Fibroblast of pulmonary artery (primary cell): ENCODE data around the gene PTPRD.

Source experiments
- DNase-seq: peaks from one replicate; pipeline ENCODE4 v3.0.0-alpha.2; 2010; ENCODE audit warnings: low read depth
- H3K4me3 ChIP-seq: replicated peaks from 2 replicates; pipeline ENCODE4 v1.5.1; 2011; ENCODE audit warnings: low read depth, mild to moderate bottlenecking, control low read depth, low read length, moderate library complexity
- TF ChIP-seq, protein P1 (sequence below): IDR thresholded peaks from 2 replicates; pipeline ENCODE4 v1.5.1; 2011; ENCODE audit warnings: mild to moderate bottlenecking, control low read depth, low read length, inconsistent platforms; ENCODE audit errors: missing control alignments

Gene PTPRD

DNA sequence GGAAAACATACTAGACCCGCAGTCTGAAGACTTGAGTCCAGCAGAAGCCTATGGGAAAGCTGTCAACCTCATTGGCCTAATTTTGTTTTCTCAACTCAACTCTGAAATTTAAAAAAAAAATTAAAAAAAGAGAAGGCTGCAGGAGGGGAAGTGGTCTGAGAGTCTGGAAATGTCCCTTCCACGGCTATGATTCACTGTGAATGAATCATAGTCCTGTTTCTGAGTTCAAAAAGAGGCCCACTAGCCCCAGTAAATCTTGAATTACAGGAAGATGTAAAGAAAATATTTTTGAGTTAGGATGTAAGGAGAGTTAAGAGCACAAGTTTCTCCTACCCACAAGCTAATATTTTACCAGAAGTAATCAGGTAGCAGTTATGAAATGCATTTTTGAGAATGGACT, 2247.8 kb downstream of the PTPRD start:
- H3K4me3 ChIP-seq: no peak overlapping the region
- TF ChIP-seq, protein P1, sequence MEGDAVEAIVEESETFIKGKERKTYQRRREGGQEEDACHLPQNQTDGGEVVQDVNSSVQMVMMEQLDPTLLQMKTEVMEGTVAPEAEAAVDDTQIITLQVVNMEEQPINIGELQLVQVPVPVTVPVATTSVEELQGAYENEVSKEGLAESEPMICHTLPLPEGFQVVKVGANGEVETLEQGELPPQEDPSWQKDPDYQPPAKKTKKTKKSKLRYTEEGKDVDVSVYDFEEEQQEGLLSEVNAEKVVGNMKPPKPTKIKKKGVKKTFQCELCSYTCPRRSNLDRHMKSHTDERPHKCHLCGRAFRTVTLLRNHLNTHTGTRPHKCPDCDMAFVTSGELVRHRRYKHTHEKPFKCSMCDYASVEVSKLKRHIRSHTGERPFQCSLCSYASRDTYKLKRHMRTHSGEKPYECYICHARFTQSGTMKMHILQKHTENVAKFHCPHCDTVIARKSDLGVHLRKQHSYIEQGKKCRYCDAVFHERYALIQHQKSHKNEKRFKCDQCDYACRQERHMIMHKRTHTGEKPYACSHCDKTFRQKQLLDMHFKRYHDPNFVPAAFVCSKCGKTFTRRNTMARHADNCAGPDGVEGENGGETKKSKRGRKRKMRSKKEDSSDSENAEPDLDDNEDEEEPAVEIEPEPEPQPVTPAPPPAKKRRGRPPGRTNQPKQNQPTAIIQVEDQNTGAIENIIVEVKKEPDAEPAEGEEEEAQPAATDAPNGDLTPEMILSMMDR: no peak
- DNase-seq: peak; percentile 81

DNA sequence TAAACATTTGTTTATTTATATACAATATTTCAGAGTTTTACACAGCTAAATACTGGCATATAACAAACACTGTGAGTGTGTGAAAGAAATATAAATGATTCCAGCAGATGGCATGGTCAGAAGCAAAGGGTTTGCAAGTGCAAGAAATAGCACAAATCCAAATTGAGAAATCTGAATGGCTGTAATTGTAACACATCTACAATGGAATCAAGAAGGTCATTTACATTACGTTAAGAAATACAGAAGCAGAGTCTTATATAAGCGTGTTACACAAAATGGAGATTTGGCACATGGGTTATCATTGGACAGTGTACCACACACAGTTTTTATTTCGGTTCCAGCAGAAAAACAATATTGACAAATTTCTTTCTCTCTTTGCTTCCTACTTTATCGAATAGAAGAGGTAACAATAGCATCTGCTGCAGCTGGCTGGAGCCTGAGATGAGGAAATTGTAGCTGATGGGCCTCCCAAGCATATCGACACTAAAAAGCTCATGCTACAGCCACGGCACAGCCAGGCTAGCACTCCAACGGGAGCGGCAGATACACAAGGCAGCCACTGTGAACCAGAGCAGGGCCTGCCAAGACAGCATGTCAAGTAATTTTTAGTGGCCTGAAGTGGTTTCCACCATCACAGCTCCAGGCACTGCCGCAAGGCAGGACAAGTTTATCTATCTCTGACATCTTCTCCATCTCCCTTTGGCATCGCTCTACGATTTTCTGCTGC, 2248.6 kb downstream of the PTPRD start:
- TF ChIP-seq, protein P1: no peak
- DNase-seq: no peak
- H3K4me3 ChIP-seq: no peak overlapping the region

DNA sequence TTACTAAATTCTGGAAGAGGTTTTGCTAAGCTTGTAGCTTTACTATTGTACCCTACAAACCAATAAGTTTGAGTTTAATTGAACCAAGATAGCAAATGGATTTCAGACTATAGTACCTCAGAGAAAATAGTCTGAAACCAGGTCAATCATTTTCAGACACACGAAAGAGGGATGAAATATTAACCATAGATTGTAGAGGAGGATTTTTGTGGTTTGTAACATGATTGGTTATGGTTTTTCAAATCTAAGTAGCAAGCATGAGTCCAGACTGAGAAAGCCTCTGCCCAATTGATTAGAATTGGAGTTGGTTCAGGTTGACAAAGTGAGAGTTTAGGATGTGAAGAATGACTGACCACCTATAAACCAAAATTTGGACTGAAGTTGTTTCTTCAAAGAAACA, 2250.6 kb downstream of the PTPRD start:
- no peak overlapping the region for H3K4me3 ChIP-seq
- TF ChIP-seq, protein P1: no peak
- no peak for DNase-seq

DNA sequence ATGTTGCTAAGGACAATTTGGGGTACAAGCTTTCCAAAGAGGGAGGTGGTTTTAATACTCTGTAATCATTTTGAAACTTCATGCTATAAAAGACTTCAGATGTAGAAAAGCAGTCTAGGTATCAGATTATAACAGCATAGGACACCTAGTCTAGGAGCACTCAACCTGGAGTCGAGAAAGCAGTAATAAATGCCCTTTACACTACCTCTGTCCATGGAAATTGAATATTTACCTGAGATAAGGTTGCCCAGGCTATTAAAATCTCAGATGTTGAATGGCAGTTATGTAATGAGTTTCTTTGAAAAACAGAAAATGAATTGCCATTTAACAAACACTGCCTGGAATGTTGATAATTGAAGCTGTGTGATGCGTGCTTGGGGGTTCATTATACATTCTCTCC, 2251.4 kb downstream of the PTPRD start:
- H3K4me3 ChIP-seq: no peak overlapping the region
- TF ChIP-seq, protein P1: no peak
- DNase-seq: no peak

DNA sequence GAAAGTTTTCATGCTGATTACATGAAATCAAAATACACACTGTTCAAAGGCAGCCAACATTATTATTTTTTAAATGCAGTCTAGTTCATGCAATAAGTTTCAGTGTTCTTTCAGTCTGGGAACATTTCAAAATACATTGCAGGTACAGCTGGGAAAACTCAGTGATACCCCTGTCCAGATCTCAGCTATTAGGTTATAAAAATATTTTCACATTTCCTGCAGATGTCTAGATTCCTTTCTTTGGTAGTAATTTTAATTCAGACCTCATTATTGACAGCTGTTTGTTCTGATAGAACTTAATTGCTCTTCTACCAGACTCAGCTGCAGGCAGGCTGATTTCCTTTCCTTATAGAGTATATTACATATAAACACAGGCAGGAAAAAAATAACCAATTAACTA, 2256.4 kb downstream of the PTPRD start:
- no peak for DNase-seq
- TF ChIP-seq, protein P1: no peak

DNA sequence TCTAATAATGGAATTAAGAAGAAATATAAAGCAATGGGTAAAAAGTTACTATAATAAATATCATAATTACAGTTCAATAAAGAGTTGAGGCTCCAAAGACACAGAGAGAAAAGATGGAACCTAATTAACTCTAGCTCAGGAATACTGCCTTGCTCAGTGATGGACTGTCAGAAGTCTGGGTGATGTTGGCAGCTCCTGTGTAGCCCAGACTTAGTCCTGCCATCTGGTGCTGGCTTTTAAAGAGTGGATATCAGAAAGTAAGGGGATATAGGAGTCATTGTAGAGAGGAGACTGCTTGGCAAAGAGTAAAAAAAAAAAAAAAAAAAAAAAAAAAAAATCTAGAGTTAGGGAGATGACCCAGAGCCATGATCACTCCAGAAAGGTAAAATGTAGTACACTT, 2261.4 kb downstream of the PTPRD start:
- no peak overlapping the region for H3K4me3 ChIP-seq
- TF ChIP-seq, protein P1: no peak
- no peak for DNase-seq

More for the DNA sequence above, 2256.4 kb downstream of the PTPRD start:
- H3K4me3 ChIP-seq: no peak overlapping the region

DNA sequence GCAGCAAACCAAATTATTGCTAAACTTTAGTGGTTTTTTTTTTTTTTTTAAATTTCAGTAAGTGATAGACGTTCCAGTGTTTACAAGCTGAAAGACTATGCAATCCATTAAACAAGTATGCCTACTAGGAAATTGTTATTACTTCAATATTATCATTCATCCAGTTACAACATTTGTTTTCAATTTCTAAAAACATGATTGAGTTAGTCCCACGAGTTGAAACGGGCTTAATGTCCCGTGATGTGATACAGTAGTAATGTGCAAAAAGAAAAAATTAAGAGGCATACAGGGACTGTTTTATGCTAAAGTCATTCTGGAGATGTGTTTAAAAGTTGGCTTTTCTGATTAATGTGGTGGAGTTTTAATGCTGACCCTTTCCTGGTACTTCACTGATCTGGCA, 2262.9 kb downstream of the PTPRD start:
- TF ChIP-seq, protein P1: no peak
- no peak for DNase-seq
- H3K4me3 ChIP-seq: no peak overlapping the region
